DND-41 (cell line): ENCODE results near the gene OBSCN.

ENCODE experiments used
- CTCF ChIP-seq: IDR thresholded peaks from 2 replicates; pipeline ENCODE4 v1.5.1; 2012; ENCODE audit warnings: borderline replicate concordance, low read length, moderate library complexity, mild to moderate bottlenecking; ENCODE audit not compliant: poor library complexity, severe bottlenecking; ENCODE audit errors: extremely low read depth
- EZH2 ChIP-seq: IDR thresholded peaks from 3 replicates; pipeline ENCODE4 v1.6.1; 2012; ENCODE audit warnings: borderline replicate concordance, low read depth, mild to moderate bottlenecking, moderate library complexity, low read length, inconsistent platforms; ENCODE audit not compliant: severe bottlenecking

- TF ChIP-seq CTCF (no peak), EZH2 (no peak)
Measured at GRCh38 chr1:228295981-228296380, 88.1 kb downstream of the OBSCN start.
